Caki2 (cell line): ENCODE data around the gene CYP8B1. TPM values are rescaled to one million over a fixed set of nuclear protein-coding genes. Genes with fewer than 3 reads are reported as not detected.

ENCODE experiments used
- DNase-seq: peaks from one replicate; pipeline ENCODE4 v3.0.0-alpha.2; 2015; ENCODE audit warnings: low read depth
- in situ Hi-C: cut with HindIII; loops from 2 replicates; pipeline ENCODE4 v1.10.0; 2016; ENCODE audit warnings: low sequenced_read_pairs, low pct_unique_long_range_greater_than_20kb, mixed read lengths
- total RNA-seq: library from RNA; depleted of rRNA; stranded (reverse); fragments of >200 nt; shearing (Covaris generic); gene quantifications from 2 replicates; pipeline ENCODE4 v1.2.3, GENCODE V29; 2014; ENCODE audit warnings: low replicate concordance

CYP8B1 gene
- total RNA-seq, 1 experiment from 2014 or later = not detected

- no peak for DNase-seq
- in situ Hi-C loops = no loop called here
Measured at GRCh38 chr3:42865256-42865655, 10.4 kb downstream of the CYP8B1 start.

GRCh38 chr3:42864321-42864950 lies 11.2 kb downstream of the CYP8B1 start:
- in situ Hi-C loops = no loop called here

GRCh38 chr3:42856544-42856943 lies 19.1 kb downstream of the CYP8B1 start:
- in situ Hi-C loops = no loop called here
- DNase-seq = no peak

More at GRCh38 chr3:42864321-42864950, 11.2 kb downstream of the CYP8B1 start:
- no peak for DNase-seq

GRCh38 chr3:42855547-42856380 lies 19.9 kb downstream of the CYP8B1 start:
- no peak for DNase-seq
- in situ Hi-C loops = no loop called here

- DNase-seq = no peak
- in situ Hi-C loops = no loop called here
Measured at GRCh38 chr3:42855219-42855546, 20.5 kb downstream of the CYP8B1 start.

GRCh38 chr3:42853739-42854302 lies 21.9 kb downstream of the CYP8B1 start:
- no peak for DNase-seq
- in situ Hi-C loops = no loop called here

GRCh38 chr3:42853056-42853455 lies 22.6 kb downstream of the CYP8B1 start:
- in situ Hi-C loops = no loop called here
- DNase-seq = no peak

- DNase-seq = no peak
- in situ Hi-C loops = no loop called here
Measured at GRCh38 chr3:42852441-42852840, 23.2 kb downstream of the CYP8B1 start.

GRCh38 chr3:42851228-42851834 lies 24.3 kb downstream of the CYP8B1 start:
- DNase-seq = no peak
- in situ Hi-C loops = no loop called here

GRCh38 chr3:42850263-42850662 lies 25.4 kb downstream of the CYP8B1 start:
- no peak for DNase-seq
- in situ Hi-C loops = no loop called here

GRCh38 chr3:42849017-42849416 lies 26.7 kb downstream of the CYP8B1 start:
- in situ Hi-C loops = no loop called here
- DNase-seq = no peak

GRCh38 chr3:42847731-42848130 lies 27.9 kb downstream of the CYP8B1 start:
- in situ Hi-C loops = no loop called here
- no peak for DNase-seq

- in situ Hi-C loops = no loop called here
- no peak for DNase-seq
Measured at GRCh38 chr3:42846685-42847522, 28.8 kb downstream of the CYP8B1 start.

- in situ Hi-C loops = no loop called here
- no peak for DNase-seq
Measured at GRCh38 chr3:42844815-42845214, 30.9 kb downstream of the CYP8B1 start.

- in situ Hi-C loops = no loop called here
- no peak for DNase-seq
Measured at GRCh38 chr3:42844412-42844713, 31.3 kb downstream of the CYP8B1 start.

- no peak for DNase-seq
- in situ Hi-C loops = no loop called here
Measured at GRCh38 chr3:42843713-42844411, 31.8 kb downstream of the CYP8B1 start.

- DNase-seq = no peak
- in situ Hi-C loops = no loop called here
Measured at GRCh38 chr3:42841332-42841731, 34.3 kb downstream of the CYP8B1 start.

- DNase-seq = peak; percentile 61
- in situ Hi-C loops = no loop called here
Measured at GRCh38 chr3:42839616-42840015, 36.1 kb downstream of the CYP8B1 start.
